Erythroblast (primary cell): ENCODE measurements around the gene TYK2.

ENCODE experiments used
- GATA1 ChIP-seq: IDR thresholded peaks from 2 replicates; pipeline ENCODE4 v1.6.1; 2011; ENCODE audit warnings: low read depth, mild to moderate bottlenecking, control low read depth, low read length, moderate library complexity
- POLR2A ChIP-seq: IDR thresholded peaks from 2 replicates; pipeline ENCODE4 v1.6.1; 2011; ENCODE audit warnings: mild to moderate bottlenecking, low read length

DNA sequence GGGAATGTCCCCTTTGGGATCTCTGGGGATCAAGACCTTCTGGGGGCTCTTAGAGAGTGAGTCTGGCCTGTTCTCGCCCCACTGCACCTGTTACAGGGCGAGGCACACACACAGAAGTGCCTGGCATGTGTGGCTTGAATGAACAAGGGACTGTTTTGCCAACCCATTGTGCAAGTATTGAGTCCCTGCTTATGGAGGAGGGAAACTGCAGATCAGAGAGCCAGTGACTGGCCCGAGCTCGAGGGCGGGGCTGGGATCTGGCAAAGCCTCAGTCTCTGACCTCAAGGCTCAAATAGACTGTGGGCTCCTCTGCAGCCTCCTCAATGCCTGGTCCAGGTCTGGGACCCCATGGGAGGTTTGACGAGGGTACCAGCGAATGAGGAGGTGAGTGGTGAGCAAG lies 52.6 kb downstream of the TYK2 start:
- TF ChIP-seq POLR2A (no peak), GATA1 (no peak)
